ENCODE measurements around the gene ZSCAN21.

Gene ZSCAN21

GRCh38 chr7:100091411-100092181 is 42.0 kb downstream of the ZSCAN21 start:
- TF ChIP-seq POLR2A (IDR thresholded peaks at IDR 0.05; ENCODE audit: low read length): peak; percentile 38
- TF ChIP-seq GATA1 (IDR thresholded peaks at IDR 0.05; ENCODE audit: low read depth, low read length): no peak
- peak; percentile 42 to 52 for DNase-seq

DNA sequence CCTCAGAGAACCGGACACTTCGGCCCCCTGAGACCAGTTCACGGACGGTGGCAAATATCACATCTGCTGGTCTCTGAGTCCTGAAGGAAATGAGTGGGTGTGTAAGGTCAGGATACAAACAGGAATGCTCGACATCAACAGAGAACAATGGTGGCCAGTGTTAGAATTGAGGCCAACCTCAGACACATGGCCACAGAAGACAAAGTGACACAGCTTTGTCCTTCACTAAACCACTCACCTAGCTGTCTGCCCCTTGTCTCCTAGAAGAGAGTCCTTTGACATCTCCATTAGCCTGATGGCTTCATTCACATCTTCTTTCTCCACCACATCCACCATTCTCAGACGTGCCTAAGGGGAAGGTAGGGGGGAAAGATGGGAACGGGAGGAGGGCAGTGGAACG is 43.5 kb downstream of the ZSCAN21 start:
- no peak for DNase-seq
- TF ChIP-seq GATA1 (IDR thresholded peaks at IDR 0.05; ENCODE audit: low read depth, low read length) (no peak), POLR2A (IDR thresholded peaks at IDR 0.05; ENCODE audit: low read length) (no peak)

DNA sequence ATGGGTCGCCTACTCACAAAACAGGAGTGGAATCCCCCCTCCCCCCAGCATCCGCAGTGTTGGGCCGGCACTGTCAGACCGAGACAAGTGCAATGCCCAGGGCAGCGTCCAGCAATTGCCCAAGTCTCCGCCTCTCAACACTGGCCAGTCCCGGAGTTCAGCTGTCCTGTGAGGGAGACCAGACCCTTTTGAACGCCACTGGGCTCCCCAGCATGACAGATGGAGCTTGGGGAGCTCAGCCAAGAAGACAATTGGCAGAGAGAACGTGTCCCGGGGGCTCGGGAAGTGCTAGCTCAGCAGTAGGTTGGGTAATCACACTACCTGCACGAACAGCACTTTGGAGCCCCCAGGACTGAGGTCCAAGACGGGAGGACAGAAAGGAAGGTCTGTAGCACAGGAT is 43.9 kb downstream of the ZSCAN21 start:
- no peak for DNase-seq
- TF ChIP-seq POLR2A (IDR thresholded peaks at IDR 0.05; ENCODE audit: low read length) (no peak), GATA1 (IDR thresholded peaks at IDR 0.05; ENCODE audit: low read depth, low read length) (no peak)

DNA sequence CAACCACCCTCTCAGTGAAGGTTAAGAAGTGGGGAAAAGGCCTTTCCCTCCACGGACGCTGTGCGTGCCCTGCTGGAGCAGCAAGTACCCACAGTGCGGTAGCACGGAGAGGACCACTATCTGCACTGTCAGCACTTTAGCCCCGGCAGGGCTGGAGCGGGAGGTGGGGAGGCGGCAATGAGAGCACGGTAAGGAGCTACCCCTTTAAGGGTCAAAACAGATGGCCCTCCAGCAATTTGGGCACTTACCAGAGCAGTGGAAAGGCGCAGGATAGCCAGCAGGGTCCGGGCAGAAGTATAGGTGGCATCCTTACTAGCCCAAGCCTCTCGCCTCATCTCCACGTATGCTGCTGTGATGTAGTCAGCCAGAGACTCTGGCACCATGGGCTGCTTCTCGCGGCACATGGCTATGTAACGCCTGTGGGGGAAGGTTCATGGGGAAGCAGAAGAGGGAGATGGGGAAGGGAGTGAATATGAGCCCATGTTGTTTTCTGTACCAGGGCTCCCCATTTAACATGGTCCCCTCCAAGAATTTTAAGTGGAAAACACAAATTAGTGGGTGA is 44.4 kb downstream of the ZSCAN21 start:
- no peak for TF ChIP-seq GATA1 (IDR thresholded peaks at IDR 0.05; ENCODE audit: low read depth, low read length)
- TF ChIP-seq POLR2A (IDR thresholded peaks at IDR 0.05; ENCODE audit: low read length): peak; percentile 38
- DNase-seq: no peak

DNA sequence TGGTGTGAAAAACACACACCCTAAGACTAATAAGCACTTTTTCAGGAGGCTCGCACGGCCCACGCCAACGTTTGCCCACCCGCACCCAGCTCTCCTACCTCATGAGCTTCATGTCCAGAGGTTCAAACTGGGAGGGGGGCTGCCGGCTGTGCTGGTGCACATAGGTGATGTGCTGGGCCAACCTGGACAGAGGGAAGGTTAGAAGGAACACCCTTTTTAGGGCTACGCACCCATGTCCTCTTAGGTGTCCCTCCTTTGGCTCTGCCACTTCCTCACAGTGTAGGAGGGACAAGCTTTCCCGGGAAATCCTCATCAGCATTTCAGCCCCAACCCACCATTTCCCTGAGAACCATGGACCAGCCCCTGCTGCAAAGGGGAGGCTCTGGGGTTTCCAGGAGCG is 45.7 kb downstream of the ZSCAN21 start:
- TF ChIP-seq GATA1 (IDR thresholded peaks at IDR 0.05; ENCODE audit: low read depth, low read length) (no peak), POLR2A (IDR thresholded peaks at IDR 0.05; ENCODE audit: low read length) (no peak)
- DNase-seq: no peak

DNA sequence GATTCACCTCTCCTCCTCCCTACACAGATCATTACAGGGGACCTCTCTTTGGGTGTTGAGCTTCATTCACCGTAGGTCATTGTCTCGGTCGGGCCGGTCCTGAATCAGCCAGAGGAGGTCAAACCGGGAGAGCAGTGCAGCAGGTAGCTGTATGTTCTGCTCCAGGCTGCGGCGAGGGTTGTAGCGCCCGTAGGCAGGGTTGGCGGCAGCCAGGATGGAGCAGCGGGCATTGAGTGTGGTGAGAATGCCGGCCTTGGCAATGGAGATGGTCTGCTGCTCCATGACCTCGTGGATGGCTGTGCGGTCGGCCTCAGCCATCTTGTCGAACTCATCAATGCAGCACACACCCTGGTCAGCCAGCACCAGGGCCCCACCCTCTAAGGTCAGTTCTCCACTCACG is 46.1 kb downstream of the ZSCAN21 start:
- DNase-seq: no peak
- TF ChIP-seq POLR2A (IDR thresholded peaks at IDR 0.05; ENCODE audit: low read length) (no peak), GATA1 (IDR thresholded peaks at IDR 0.05; ENCODE audit: low read depth, low read length) (no peak)

DNA sequence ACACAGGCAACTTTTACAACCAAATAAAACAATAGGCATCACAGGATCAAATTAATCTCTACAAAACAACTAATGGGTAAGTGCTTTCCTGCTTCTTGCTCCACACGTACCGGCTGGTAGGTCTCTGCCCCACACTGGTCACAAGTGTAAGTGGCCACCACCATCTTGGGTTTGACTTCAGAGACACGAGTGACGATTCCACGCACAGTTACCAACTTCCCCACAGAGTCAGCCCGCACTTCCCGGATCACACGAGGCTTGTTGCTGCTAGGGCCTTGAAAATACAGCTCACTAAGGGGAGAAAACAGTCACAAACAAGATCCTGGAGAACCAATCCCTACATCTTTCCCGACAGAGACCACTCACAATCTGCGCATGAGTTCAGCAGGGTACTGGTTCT is 49.3 kb downstream of the ZSCAN21 start:
- TF ChIP-seq GATA1 (IDR thresholded peaks at IDR 0.05; ENCODE audit: low read depth, low read length): no peak
- no peak for TF ChIP-seq POLR2A (IDR thresholded peaks at IDR 0.05; ENCODE audit: low read length)
- no peak for DNase-seq

DNA sequence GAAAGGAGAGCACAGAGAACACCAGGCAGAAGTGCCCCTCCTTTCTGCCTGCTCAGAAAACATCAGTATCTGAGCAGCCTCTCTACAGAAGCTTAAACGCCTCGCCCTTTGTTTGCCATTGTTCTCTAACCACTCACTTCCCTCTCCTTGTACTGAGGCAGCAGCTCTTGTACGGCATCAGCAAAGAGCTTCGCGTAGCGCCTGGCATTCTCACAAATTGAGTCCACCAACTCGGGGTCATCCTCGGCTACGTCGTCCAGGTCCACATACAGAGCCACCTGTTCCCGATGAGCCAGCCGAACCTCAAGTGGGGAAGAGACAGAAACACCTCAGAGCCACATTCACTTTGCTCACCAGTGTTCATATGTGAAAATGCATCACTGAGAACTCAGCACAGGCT is 49.9 kb downstream of the ZSCAN21 start:
- TF ChIP-seq GATA1 (IDR thresholded peaks at IDR 0.05; ENCODE audit: low read depth, low read length): no peak
- DNase-seq: no peak

DNA sequence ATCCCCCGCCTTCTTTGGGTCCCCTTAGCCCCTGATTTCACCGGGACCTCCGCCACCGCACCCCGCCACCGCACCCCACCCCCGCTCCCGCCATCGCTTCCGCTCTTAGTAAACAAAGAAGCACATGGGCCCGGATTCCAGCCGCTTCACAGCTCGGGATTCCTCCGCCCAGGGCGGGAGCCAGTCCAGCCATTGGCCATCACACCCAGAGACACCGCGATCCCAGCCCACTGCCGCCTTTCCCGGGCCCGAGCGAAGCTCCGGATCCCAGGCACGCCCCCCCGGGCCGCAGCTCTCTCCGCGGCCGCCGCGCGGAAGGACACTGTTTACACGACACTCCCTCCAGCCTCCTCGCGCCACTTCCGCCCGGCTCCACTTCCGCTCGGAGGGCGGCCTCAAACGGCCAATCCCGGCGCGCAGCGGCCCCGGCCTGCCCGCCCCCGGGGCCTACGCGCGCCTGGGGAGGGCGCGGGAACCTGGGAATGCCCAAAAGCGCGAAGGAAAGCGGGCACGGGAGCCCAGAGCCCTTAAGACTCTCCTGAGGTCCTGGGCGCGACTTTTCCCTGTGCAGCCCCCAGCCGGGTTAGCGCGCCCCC is 50.9 kb downstream of the ZSCAN21 start:
- TF ChIP-seq POLR2A (IDR thresholded peaks at IDR 0.05; ENCODE audit: low read length) (no peak), GATA1 (IDR thresholded peaks at IDR 0.05; ENCODE audit: low read depth, low read length) (no peak)
- peak; percentile 96 to 97 for DNase-seq

- TF ChIP-seq GATA1 (IDR thresholded peaks at IDR 0.05; ENCODE audit: low read depth, low read length) (no peak), POLR2A (IDR thresholded peaks at IDR 0.05; ENCODE audit: low read length) (peak; percentile 88)
- peak; percentile 99 for DNase-seq
These were observed 51.7 kb downstream of the ZSCAN21 start, which contains the start of the genes AP4M1 and MCM7 for GRCh38 chr7:100101016-100101862. TSS of gene AP4M1 (plus strand) at chr7:100101643. CDS start at chr7:100101715, 72 bp downstream. TSS of gene MCM7 (minus strand) at chr7:100101397. CDS start at chr7:100101294, 103 bp downstream.

DNA sequence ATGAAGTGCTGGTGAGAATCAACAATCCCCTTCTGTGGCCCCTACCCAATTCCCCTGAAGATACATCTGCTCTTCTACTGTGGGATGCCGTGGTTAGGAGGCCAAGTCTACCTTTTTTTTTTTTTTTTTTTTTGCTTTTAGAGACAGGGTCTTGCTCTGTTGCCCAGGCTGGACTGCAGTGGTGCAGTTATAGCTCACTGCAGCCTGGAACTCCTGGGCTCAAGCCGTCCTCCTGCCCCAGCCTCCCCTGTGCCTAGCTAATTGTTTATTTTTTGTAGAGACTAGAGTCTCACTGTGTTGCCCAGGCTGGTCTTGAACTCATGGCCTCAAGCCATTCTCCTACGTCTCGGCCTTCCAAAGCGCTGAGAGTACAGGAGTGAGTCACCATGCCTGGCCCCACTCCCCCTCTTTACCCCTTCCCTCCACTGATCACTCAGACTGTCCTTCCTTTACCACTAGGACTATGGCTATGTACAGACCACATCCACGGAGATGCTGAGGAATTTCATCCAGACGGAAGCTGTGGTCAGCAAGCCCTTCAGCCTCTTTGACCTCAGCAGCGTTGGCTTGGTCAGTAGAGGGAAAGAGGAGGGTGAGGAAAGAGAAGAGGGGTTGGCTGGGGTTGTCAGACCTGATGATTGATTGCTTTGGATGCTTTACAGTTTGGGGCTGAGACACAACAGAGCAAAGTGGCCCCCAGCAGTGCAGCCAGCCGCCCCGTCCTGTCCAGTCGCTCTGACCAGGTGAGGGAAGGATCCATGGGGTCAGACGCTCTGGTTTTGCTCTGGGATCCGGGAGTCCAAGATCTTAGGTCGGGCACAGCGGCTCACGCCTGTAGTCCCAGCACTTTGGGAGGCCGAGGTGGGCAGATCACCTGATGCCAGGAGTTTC is 53.6 kb downstream of the ZSCAN21 start:
- DNase-seq: no peak
- no peak for TF ChIP-seq GATA1 (IDR thresholded peaks at IDR 0.05; ENCODE audit: low read depth, low read length)
- no peak for TF ChIP-seq POLR2A (IDR thresholded peaks at IDR 0.05; ENCODE audit: low read length)

- TF ChIP-seq POLR2A (IDR thresholded peaks at IDR 0.05; ENCODE audit: low read length) (no peak), GATA1 (IDR thresholded peaks at IDR 0.05; ENCODE audit: low read depth, low read length) (no peak)
- DNase-seq: no peak
These were observed 56.0 kb downstream of the ZSCAN21 start for GRCh38 chr7:100105534-100105933.

DNA sequence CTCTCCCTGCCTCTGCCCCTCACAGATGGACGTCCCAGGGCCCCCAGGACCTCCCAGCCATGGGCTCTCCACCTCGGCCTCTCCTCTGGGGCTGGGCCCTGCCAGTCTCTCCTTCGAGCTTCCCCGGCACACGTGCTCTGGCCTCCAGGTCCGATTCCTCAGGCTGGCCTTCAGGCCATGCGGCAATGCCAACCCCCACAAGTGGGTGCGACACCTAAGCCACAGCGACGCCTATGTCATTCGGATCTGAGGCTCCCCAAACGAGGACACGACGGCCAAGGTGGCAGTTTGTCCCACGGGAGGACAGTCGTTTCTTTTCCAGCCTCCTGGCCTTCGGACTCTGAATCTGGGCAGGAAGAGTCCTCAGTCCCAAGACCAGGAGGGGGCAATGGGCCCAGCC is 57.1 kb downstream of the ZSCAN21 start:
- DNase-seq: no peak
- TF ChIP-seq GATA1 (IDR thresholded peaks at IDR 0.05; ENCODE audit: low read depth, low read length) (no peak), POLR2A (IDR thresholded peaks at IDR 0.05; ENCODE audit: low read length) (no peak)
